ENCODE measurements around the gene TULP1. TPM values are rescaled to one million over a fixed set of nuclear protein-coding genes. Genes with fewer than 3 reads are reported as not detected.

The TULP1 gene
- polyA plus RNA-seq (2013) = 0.82 and 1.4 TPM in 2 replicates

- DNase-seq = no peak
- WGBS (ENCODE audit: extremely low coverage, insufficient coverage, insufficient read length) = no CpG with 5 or more reads among the region's 10 CpGs
- Histone ChIP-seq H3K18ac (ENCODE audit: low read length) (no peak within 1 kb of the TSS), H3K23ac (ENCODE audit: low read length) (no peak within 1 kb of the TSS), H3K4me3 (ENCODE audit: low read depth, low read length) (no peak within 1 kb of the TSS), H3K4me1 (ENCODE audit: control insufficient read depth in 1 of 2, insufficient read depth in 2 of 2, low read length in 2 of 2) (no peaks in the 10 kb centered on the region), H4K12ac (ENCODE audit: low read depth, low read length) (no peak within 1 kb of the TSS), H2BK5ac (ENCODE audit: low read depth, low read length, poor library complexity) (no peak within 1 kb of the TSS), H3K14ac (ENCODE audit: low read length) (no peak within 1 kb of the TSS), H4K8ac (ENCODE audit: low read depth, low read length) (peak within 1 kb of the TSS; percentile 28), H3K27me3 (ENCODE audit: insufficient read depth, low read length) (no peaks in the 10 kb centered on the region), H2BK120ac (ENCODE audit: insufficient read depth, low read length, poor library complexity) (no peak within 1 kb of the TSS), H3K9me3 (ENCODE audit: insufficient read depth, low read depth, low read length) (no peaks in the 10 kb centered on the region), H3K4me2 (ENCODE audit: low read length) (no peak within 1 kb of the TSS), H2AK5ac (ENCODE audit: low read length) (peak within 1 kb of the TSS; percentile 57), H3K4ac (ENCODE audit: low read depth, low read length) (no peak within 1 kb of the TSS), H4K91ac (ENCODE audit: low read depth, low read length) (no peak within 1 kb of the TSS), H3K27ac (ENCODE audit: low read depth, low read length) (no peak within 1 kb of the TSS), H2BK12ac (ENCODE audit: low read length) (no peak within 1 kb of the TSS), H2AFZ (ENCODE audit: insufficient read depth, low read length, poor library complexity) (no peak within 1 kb of the TSS), H3K36me3 (ENCODE audit: control insufficient read depth in 1 of 2, insufficient read depth in 2 of 2, low read length in 2 of 2) (no peaks in the 10 kb centered on the region), H3K79me2 (ENCODE audit: control insufficient read depth, insufficient read depth, low read length, poor library complexity) (no peaks in the 10 kb centered on the region), H3K79me1 (ENCODE audit: low read length) (no peaks in the 10 kb centered on the region), H3K9ac (ENCODE audit: low read length) (no peak within 1 kb of the TSS)
Observed at GRCh38 chr6:35512740-35513139, at the start of gene TULP1. TULP1 (minus strand) TSS chr6:35512896; CDS start chr6:35512858, 38 bp downstream.

- Histone ChIP-seq H2AK5ac (ENCODE audit: low read length) (no peak overlapping the region), H3K9ac (ENCODE audit: low read length) (no peak overlapping the region), H4K8ac (ENCODE audit: low read depth, low read length) (no peak overlapping the region), H3K9me3 (ENCODE audit: insufficient read depth, low read depth, low read length) (peaks cover 6% of the 10 kb centered on the region), H3K14ac (ENCODE audit: low read length) (no peak overlapping the region), H2BK12ac (ENCODE audit: low read length) (no peak overlapping the region), H3K79me2 (ENCODE audit: control insufficient read depth, insufficient read depth, low read length, poor library complexity) (no peaks in the 10 kb centered on the region), H4K91ac (ENCODE audit: low read depth, low read length) (no peak overlapping the region), H3K18ac (ENCODE audit: low read length) (no peak overlapping the region), H2BK120ac (ENCODE audit: insufficient read depth, low read length, poor library complexity) (no peak overlapping the region), H3K27ac (ENCODE audit: low read depth, low read length) (no peak overlapping the region), H3K23ac (ENCODE audit: low read length) (no peak overlapping the region), H3K79me1 (ENCODE audit: low read length) (no peaks in the 10 kb centered on the region), H4K12ac (ENCODE audit: low read depth, low read length) (no peak overlapping the region), H3K36me3 (ENCODE audit: control insufficient read depth in 1 of 2, insufficient read depth in 2 of 2, low read length in 2 of 2) (no peaks in the 10 kb centered on the region), H3K27me3 (ENCODE audit: insufficient read depth, low read length) (no peaks in the 10 kb centered on the region), H2BK5ac (ENCODE audit: low read depth, low read length, poor library complexity) (no peak overlapping the region), H3K4me3 (ENCODE audit: low read depth, low read length) (no peak overlapping the region), H3K4ac (ENCODE audit: low read depth, low read length) (no peak overlapping the region), H3K4me2 (ENCODE audit: low read length) (no peak overlapping the region), H2AFZ (ENCODE audit: insufficient read depth, low read length, poor library complexity) (no peak overlapping the region), H3K4me1 (ENCODE audit: control insufficient read depth in 1 of 2, insufficient read depth in 2 of 2, low read length in 2 of 2) (no peaks in the 10 kb centered on the region)
- WGBS (ENCODE audit: extremely low coverage, insufficient coverage, insufficient read length) = no CpG with 5 or more reads among the region's 11 CpGs
- peak; percentile 37 to 62 for DNase-seq
Observed at GRCh38 chr6:35562060-35562459, 49.4 kb upstream of the TULP1 start.

GRCh38 chr6:35561113-35561512, 48.4 kb upstream of the TULP1 start:
- Histone ChIP-seq H3K79me1 (ENCODE audit: low read length) (no peaks in the 10 kb centered on the region), H4K8ac (ENCODE audit: low read depth, low read length) (no peak overlapping the region), H3K27ac (ENCODE audit: low read depth, low read length) (no peak overlapping the region), H3K9me3 (ENCODE audit: insufficient read depth, low read depth, low read length) (no peaks in the 10 kb centered on the region), H3K4ac (ENCODE audit: low read depth, low read length) (no peak overlapping the region), H3K9ac (ENCODE audit: low read length) (no peak overlapping the region), H2BK12ac (ENCODE audit: low read length) (no peak overlapping the region), H3K79me2 (ENCODE audit: control insufficient read depth, insufficient read depth, low read length, poor library complexity) (no peaks in the 10 kb centered on the region), H3K36me3 (ENCODE audit: control insufficient read depth in 1 of 2, insufficient read depth in 2 of 2, low read length in 2 of 2) (no peaks in the 10 kb centered on the region), H3K27me3 (ENCODE audit: insufficient read depth, low read length) (no peaks in the 10 kb centered on the region), H3K4me3 (ENCODE audit: low read depth, low read length) (no peak overlapping the region), H3K18ac (ENCODE audit: low read length) (no peak overlapping the region), H2AFZ (ENCODE audit: insufficient read depth, low read length, poor library complexity) (no peak overlapping the region), H3K4me1 (ENCODE audit: control insufficient read depth in 1 of 2, insufficient read depth in 2 of 2, low read length in 2 of 2) (no peaks in the 10 kb centered on the region), H2AK5ac (ENCODE audit: low read length) (no peak overlapping the region), H2BK5ac (ENCODE audit: low read depth, low read length, poor library complexity) (no peak overlapping the region), H3K23ac (ENCODE audit: low read length) (no peak overlapping the region), H3K4me2 (ENCODE audit: low read length) (no peak overlapping the region), H3K14ac (ENCODE audit: low read length) (no peak overlapping the region), H4K12ac (ENCODE audit: low read depth, low read length) (no peak overlapping the region), H2BK120ac (ENCODE audit: insufficient read depth, low read length, poor library complexity) (no peak overlapping the region), H4K91ac (ENCODE audit: low read depth, low read length) (no peak overlapping the region)
- no peak for DNase-seq
- WGBS (ENCODE audit: extremely low coverage, insufficient coverage, insufficient read length) = no CpG with 5 or more reads among the region's 5 CpGs

DNA sequence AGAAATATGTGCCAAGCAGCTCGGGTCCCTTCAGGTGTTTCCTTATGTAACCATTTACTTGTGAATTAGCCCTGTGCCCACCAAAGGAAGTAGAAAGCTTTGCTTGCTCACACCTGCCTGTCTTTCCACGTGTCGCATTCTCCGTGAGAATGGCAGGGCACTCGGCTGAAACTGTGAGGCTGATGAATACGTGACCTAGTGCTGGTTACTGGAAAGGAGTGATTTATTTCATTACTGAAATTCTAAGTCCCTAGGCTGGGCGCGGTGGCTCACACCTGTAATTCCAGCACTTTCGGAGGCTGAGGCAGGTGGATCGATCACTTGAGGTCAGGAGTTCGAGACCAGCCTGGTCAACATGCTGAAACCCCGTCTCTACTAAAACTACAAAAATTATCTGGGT, 45.9 kb upstream of the TULP1 start:
- Histone ChIP-seq H3K9ac (ENCODE audit: low read length) (no peak overlapping the region), H3K36me3 (ENCODE audit: control insufficient read depth in 1 of 2, insufficient read depth in 2 of 2, low read length in 2 of 2) (no peaks in the 10 kb centered on the region), H2BK5ac (ENCODE audit: low read depth, low read length, poor library complexity) (no peak overlapping the region), H3K4me1 (ENCODE audit: control insufficient read depth in 1 of 2, insufficient read depth in 2 of 2, low read length in 2 of 2) (no peaks in the 10 kb centered on the region), H3K23ac (ENCODE audit: low read length) (no peak overlapping the region), H4K8ac (ENCODE audit: low read depth, low read length) (no peak overlapping the region), H4K12ac (ENCODE audit: low read depth, low read length) (no peak overlapping the region), H2BK120ac (ENCODE audit: insufficient read depth, low read length, poor library complexity) (no peak overlapping the region), H3K4me2 (ENCODE audit: low read length) (no peak overlapping the region), H3K79me2 (ENCODE audit: control insufficient read depth, insufficient read depth, low read length, poor library complexity) (no peaks in the 10 kb centered on the region), H3K4me3 (ENCODE audit: low read depth, low read length) (no peak overlapping the region), H3K4ac (ENCODE audit: low read depth, low read length) (no peak overlapping the region), H2AK5ac (ENCODE audit: low read length) (no peak overlapping the region), H3K27ac (ENCODE audit: low read depth, low read length) (no peak overlapping the region), H3K27me3 (ENCODE audit: insufficient read depth, low read length) (no peaks in the 10 kb centered on the region), H3K9me3 (ENCODE audit: insufficient read depth, low read depth, low read length) (no peaks in the 10 kb centered on the region), H2BK12ac (ENCODE audit: low read length) (no peak overlapping the region), H4K91ac (ENCODE audit: low read depth, low read length) (no peak overlapping the region), H2AFZ (ENCODE audit: insufficient read depth, low read length, poor library complexity) (no peak overlapping the region), H3K18ac (ENCODE audit: low read length) (no peak overlapping the region), H3K79me1 (ENCODE audit: low read length) (no peaks in the 10 kb centered on the region), H3K14ac (ENCODE audit: low read length) (no peak overlapping the region)
- no CpG with 5 or more reads among the region's 12 CpGs for WGBS (ENCODE audit: extremely low coverage, insufficient coverage, insufficient read length)
- DNase-seq = no peak
